ENCODE results near the gene POLE3. TPM values are rescaled to one million over a fixed set of nuclear protein-coding genes. Genes with fewer than 3 reads are reported as not detected.
"Not testable (repeated sequence)": the region's sequence is repeated elsewhere in the genome, so short reads cannot be mapped to it uniquely, and the experiment has no call there.

POLE3 gene
- polyA plus RNA-seq, 3 donors from 2014 or later: 132 to 204 (median 177) TPM

DNA sequence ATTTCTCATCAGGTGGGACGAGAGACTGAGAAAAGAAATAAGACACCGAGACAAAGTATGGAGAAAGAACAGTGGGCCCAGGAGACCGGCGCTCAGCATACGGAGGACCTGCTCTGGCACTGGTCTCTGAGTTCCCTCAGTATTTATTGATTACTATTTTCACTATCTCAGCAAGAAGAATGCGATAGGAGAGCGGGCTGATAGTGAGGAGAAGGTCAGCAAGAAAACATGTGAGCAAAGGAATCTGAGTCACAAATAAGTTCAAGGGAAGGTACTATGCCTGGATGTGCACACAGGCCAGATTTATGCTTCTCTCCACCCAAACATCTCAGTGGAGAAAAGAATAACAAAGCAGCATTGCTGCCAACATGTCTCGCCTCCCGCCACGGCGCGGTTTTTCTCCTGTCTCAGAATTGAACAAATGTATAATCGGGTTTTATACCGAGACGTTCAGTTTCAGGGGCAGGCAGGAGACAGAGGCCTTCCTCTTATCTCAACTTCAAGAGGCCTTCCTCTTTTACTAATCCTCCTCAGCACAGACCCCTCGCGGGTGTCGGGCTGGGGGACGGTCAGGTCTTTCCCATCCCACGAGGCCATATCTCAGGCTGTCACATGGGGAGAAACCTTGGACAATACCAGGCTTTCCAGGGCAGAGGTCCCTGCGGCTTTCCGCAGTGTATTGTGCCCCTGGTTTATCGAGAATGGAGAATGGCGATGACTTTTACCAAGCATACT is 31.2 kb downstream of the POLE3 start:
- Mint-ChIP-seq H3K27ac (peak overlapping the region in 4 of 6 donors; percentile 21 to 71 (median 46)), H3K4me1 (peaks cover 15 to 16% of the 10 kb centered on the region in 2 donors)
- DNase-seq; H3K9me3 Mint-ChIP-seq; H3K27me3 Mint-ChIP-seq (ENCODE audit: low read depth in 3 of 3); H3K4me3 Mint-ChIP-seq; H3K36me3 Mint-ChIP-seq: not testable (repeated sequence)

DNA sequence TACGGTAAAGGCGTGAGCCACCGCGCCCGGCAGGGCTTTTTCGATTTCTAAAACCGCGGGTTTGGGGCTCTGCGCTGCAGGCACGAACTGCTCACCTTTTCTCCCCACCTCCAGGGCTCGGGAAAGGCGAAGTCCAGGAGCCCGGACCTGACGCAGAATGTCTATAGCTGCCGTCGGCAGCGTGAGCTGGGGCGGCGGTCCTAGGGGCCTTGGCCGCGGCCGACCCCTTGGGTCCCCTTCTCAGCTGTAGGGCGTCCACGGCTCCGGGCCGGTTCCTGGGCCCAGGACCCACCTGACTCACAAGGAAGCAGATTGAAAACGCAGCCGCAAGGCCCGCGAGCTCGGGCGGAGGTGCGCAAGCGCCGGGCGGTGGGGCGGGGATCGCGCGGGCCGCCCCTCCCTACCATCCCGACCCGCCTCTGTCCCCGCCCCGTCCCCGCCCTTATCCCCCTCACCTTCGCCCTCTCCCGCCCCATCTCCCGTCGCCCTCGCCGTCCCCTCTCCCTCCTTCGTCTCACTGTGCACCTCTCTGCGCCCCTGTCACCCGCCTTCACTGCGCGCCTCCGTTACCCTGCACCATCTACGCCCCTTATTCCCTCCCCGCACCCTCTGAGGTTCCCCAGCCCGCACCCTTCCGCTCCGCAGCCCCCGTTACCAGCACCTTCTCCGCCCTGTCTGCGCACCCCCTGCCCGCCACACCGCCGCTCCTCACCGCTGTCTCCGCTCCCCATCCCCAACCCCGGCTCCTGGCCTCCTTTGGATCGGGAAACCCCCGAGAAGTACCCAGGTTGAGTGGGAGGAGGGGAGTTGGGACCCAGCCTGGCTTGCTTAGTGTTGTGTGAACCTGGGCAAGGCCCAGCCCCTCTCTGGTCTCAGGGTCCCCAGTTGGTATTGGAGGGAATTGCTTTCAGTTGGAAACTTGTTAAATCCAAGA is 33.6 kb downstream of the POLE3 start, which contains the start of gene HDHD3:
TSS of gene HDHD3 (minus strand) at position 353 of the 934 bp plus-strand sequence. CDS start 2,632 bp downstream, outside the sequence.
- Mint-ChIP-seq H3K36me3 (peaks cover 0 to 5% (median 0%) of the 10 kb centered on the region in 3 donors), H3K27ac (peak within 1 kb of the TSS; percentile 51 to 81 (median 75))

DNA sequence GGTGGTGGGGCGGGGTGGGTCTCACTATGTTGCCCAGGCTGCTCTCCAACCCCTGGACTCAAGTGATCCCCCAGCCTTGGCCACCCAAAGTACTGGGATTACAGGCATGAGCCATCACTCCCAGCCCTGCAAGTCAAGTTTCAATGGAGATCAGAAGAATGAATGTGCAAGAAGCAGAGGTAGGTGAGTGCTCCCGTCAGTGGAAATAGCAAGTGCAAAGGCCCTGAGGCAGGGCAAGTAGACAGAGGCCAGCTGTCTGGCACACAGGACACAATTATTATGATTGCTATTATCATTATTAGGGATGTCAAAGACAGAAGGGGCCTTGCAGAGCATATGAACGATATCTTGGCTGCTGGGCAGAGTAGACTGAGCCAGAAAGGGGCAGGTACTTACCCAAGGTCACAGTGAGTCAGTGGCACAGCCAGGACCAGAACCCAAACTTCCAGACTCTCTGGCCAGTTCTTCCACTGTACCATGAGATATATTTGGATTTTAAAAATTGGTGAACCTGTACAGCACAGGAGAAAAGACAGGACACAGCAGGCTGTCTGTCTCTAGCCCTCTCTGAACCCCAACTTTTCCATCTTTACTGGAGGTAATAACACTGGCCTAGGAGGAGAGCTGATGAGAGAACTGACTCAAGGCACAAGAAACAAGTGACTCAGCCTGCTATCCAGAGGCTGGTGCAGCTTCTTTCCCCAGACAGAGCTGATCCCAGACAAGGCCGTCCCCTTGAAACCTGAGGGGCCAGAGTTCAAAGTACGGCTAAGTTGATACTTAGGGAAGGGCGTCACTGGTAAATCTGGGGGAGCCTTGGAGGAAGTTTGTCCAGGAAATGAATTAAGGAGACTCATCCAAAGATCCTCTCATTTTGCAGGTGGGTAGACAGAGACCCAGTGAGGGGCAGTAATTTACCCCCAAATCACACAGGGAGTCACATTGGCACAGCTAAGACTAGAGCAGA is 35.1 kb downstream of the POLE3 start:
- Mint-ChIP-seq H3K4me1 (peaks cover 15 to 17% of the 10 kb centered on the region in 2 donors), H3K4me3 (peak overlapping the region; percentile 81 to 88 (median 83)), H3K9me3 (no peaks in the 10 kb centered on the region), H3K27ac (peak overlapping the region; percentile 32 to 81 (median 70)), H3K27me3 (ENCODE audit: low read depth in 3 of 3) (peaks cover 0 to 4% (median 2%) of the 10 kb centered on the region in 3 donors), H3K36me3 (peaks cover 0 to 5% (median 0%) of the 10 kb centered on the region in 3 donors)
- DNase-seq: no peak

More for the DNA sequence above, 33.6 kb downstream of the POLE3 start, which contains the start of gene HDHD3:
- H3K9me3 Mint-ChIP-seq: no peaks in the 10 kb centered on the region
- H3K4me3 Mint-ChIP-seq: peak within 1 kb of the TSS; percentile 82 to 88 (median 84)
- peaks cover 0 to 4% (median 2%) of the 10 kb centered on the region in 3 donors for H3K27me3 Mint-ChIP-seq (ENCODE audit: low read depth in 3 of 3)
- H3K4me1 Mint-ChIP-seq: peaks cover 15 to 17% of the 10 kb centered on the region in 2 donors
- peak; percentile 69 to 80 (median 76) for DNase-seq

DNA sequence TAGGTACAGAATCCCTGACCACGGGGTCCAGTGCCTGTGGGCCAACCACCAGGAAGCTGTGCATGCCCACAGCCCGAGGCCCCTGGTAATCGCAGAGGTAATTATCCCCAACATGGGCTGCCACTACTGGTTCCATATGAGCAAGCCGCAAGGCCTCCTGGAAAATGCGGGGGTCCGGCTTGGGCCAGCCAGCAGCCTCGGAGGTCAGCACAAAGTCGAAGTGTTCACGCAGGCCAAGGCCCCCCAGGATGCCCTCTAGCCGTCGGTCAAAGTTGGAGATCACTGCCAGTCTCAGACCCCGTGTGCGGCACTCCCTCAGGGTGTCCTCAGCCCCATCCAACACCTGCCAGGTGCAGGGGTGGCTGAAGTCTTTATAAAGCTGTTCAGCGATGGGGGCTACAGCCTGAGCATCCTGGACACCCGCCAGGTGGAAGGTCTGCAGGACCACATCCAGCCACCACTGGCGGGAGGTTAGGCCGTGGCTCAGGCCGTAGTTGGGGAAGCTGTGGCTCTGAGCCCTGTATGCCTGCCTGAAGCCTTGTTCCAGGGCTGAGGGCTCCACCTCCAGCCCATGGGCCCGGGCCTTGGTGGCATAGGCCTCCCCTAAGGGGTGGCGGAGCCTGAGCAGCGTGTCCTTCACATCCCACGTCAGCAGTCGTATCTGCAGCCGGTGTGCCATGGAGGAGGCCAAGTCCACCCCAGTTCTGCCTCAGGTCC is 36.6 kb downstream of the POLE3 start:
- Mint-ChIP-seq H3K4me3 (no peak overlapping the region), H3K27me3 (ENCODE audit: low read depth in 3 of 3) (peaks cover 0 to 4% (median 2%) of the 10 kb centered on the region in 3 donors), H3K36me3 (peaks cover 0 to 5% (median 3%) of the 10 kb centered on the region in 3 donors), H3K9me3 (no peaks in the 10 kb centered on the region), H3K27ac (no peak overlapping the region), H3K4me1 (peaks cover 15 to 17% of the 10 kb centered on the region in 2 donors)
- no peak for DNase-seq

DNA sequence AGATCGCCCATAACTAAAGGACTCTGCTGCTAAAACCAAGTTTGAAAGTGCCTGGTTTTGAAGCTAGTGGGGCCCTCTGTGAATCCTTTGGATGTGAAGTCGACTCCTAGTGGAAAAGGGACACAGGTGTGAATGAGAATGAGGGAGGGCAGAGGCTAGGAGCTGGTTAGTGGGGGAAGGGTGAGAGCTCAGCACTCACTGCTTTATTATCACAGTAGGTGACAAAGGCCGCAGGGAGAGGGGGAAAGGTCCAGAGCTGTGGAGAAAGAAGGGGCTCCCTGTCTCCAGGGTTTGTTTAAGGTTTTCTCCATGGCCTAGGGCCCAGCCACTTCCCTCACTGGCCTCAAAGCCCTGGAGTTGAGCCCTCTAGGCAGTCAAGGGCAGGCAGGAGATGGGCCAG is 37.2 kb downstream of the POLE3 start:
- DNase-seq: no peak
- H3K27me3 Mint-ChIP-seq (ENCODE audit: low read depth in 3 of 3): peaks cover 0 to 4% (median 2%) of the 10 kb centered on the region in 3 donors
- no peak overlapping the region for H3K4me3 Mint-ChIP-seq
- H3K36me3 Mint-ChIP-seq: peaks cover 0 to 6% (median 5%) of the 10 kb centered on the region in 3 donors
- peak overlapping the region in 1 of 6 donors; percentile 69 for H3K27ac Mint-ChIP-seq
- peaks cover 15 to 17% of the 10 kb centered on the region in 2 donors for H3K4me1 Mint-ChIP-seq
- H3K9me3 Mint-ChIP-seq: no peaks in the 10 kb centered on the region

DNA sequence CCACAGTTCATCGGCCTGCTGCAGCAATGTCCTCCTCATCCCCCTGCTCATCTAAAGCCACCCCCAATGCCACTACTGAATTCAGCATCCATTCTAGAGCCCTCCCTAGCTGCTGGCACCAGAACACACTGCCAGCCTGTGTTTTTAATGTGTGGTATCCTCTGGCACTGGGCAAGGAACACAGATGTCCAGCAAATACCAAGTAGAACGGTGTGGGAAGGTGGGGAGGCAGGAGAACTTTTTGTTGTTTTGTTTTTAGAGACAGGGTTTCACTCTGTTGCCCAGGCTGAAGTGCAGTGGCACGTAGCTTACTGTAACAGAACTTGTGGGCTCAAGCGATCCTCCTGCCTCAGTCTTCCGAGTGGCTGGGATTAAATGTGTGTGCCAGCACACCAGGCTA is 38.4 kb downstream of the POLE3 start:
- Mint-ChIP-seq H3K27ac (peak overlapping the region in 1 of 6 donors; percentile 31), H3K4me1 (peaks cover 15 to 17% of the 10 kb centered on the region in 2 donors), H3K27me3 (ENCODE audit: low read depth in 3 of 3) (peaks cover 0 to 4% (median 0%) of the 10 kb centered on the region in 3 donors), H3K9me3 (no peaks in the 10 kb centered on the region), H3K4me3 (no peak overlapping the region), H3K36me3 (peaks cover 0 to 6% (median 5%) of the 10 kb centered on the region in 3 donors)
- DNase-seq: no peak

DNA sequence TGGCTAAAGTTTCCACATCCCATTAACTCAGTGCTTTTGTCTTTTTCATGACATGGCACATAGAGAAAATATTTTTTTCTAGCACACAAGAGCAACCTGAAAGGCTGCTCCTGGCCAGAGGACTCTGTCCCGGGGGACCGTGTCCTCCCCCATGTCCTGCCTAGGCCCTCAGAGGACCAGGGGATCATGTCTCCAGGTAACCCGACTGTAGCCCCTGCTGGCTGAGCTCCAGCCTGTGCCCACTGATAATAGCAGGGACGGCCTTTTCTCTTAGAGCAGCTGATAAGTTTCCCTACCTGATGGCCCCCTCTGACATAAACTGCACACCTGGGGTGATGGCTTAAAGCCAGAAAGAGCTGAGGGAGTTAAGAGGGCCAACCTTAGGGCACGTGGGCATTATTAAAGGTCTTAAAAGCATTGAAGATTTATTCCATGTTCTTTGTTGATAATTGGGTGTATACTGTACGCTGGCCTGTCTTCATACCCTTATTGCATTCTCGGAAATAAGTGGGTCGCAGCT is 39.6 kb downstream of the POLE3 start:
- H3K4me3 Mint-ChIP-seq: no peak overlapping the region
- H3K9me3 Mint-ChIP-seq: no peaks in the 10 kb centered on the region
- peaks cover 0 to 6% (median 5%) of the 10 kb centered on the region in 3 donors for H3K36me3 Mint-ChIP-seq
- no peak overlapping the region for H3K27ac Mint-ChIP-seq
- peaks cover 0 to 4% (median 0%) of the 10 kb centered on the region in 3 donors for H3K27me3 Mint-ChIP-seq (ENCODE audit: low read depth in 3 of 3)
- DNase-seq: no peak
- H3K4me1 Mint-ChIP-seq: peaks cover 13 to 16% of the 10 kb centered on the region in 2 donors

DNA sequence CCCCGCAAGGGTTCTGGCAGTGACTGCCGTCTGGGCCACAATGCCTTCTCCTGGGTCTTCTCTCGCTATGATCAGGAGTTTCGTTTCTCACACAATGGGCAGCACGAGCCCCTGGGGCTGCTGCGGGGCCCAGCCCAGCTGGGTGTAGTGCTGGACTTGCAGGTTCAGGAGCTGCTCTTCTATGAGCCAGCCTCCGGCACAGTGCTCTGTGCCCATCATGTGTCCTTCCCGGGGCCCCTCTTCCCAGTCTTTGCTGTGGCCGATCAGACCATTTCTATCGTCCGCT is 40.7 kb downstream of the POLE3 start:
- no peaks in the 10 kb centered on the region for H3K9me3 Mint-ChIP-seq
- H3K27me3 Mint-ChIP-seq (ENCODE audit: low read depth in 3 of 3): no peaks in the 10 kb centered on the region
- peaks cover 3 to 6% of the 10 kb centered on the region in 2 donors for H3K4me1 Mint-ChIP-seq
- peaks cover 0 to 6% (median 5%) of the 10 kb centered on the region in 3 donors for H3K36me3 Mint-ChIP-seq
- H3K4me3 Mint-ChIP-seq: no peak overlapping the region
- H3K27ac Mint-ChIP-seq: no peak overlapping the region
- no peak for DNase-seq

DNA sequence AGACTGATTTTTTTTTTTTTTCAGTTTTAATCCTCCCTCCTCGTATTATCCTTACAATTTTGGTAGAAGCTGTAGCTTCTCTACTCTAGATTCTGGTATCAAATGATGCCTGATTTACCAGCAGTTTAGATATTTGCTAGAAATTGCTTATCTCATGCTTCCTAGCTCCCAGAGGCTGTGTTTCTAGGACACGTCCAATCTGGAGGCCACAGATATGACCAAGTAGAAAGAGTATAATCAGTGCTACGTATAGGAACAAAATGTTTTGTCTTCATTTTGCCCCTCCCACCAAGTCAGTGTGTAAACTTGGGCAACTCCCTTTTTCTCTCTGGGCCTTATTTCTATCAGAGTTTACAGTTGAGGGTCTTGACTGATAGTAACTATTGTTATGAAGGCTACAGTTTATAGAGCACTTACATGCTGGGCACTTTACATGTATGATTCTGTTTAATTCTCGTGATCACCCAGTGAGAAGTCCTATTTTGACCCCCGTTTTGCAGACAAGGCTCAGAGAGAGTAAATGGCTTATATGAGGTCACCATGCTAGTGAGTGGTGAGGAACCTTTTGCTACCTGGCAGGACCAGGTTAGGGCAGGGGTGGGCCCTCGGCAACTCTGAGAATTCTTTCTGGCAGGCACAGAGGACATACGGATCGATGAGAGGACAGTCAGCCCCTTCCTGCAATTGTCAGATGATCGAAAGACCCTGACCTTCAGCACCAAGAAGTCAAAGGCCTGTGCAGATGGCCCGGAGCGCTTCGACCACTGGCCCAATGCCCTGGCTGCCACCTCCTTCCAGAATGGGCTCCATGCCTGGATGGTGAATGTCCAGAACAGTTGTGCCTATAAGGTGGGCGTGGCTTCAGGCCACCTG is 41.3 kb downstream of the POLE3 start:
- DNase-seq: no peak
- no peak overlapping the region for H3K27ac Mint-ChIP-seq
- no peaks in the 10 kb centered on the region for H3K27me3 Mint-ChIP-seq (ENCODE audit: low read depth in 3 of 3)
- no peaks in the 10 kb centered on the region for H3K4me1 Mint-ChIP-seq
- no peaks in the 10 kb centered on the region for H3K9me3 Mint-ChIP-seq
- peaks cover 0 to 9% (median under 1%) of the 10 kb centered on the region in 3 donors for H3K36me3 Mint-ChIP-seq
- no peak overlapping the region for H3K4me3 Mint-ChIP-seq

DNA sequence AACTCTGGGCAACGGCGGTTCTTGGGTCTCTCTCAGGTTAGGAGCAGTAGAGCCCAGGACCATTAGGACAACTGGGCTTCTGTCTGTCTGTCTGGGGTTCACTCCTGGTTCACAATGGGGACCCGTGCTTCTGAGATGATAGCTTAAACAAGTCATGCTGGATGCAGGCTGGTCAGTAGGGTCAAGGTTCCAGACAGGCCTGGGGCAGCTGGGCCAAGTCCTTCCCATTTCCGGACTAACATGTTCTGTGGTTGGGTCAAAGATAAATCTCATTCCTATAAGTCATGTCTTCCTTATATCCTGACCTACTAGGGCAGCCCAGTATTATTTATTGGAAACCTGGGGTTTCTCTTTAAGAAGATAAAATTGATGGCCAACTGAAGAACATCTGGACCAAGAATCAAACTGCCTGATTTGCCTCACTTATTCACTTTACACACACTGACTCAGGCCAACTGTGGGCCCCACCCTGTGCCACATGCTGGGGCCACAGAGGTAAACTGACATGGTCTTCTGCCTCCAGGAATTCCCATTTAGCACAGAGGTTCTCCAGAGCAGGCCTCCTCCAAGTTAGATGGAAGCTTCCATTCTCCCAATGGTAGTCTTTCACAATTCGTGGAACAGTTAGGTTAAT is 42.0 kb downstream of the POLE3 start:
- peak overlapping the region in 1 of 6 donors; percentile 81 for H3K27ac Mint-ChIP-seq
- H3K27me3 Mint-ChIP-seq (ENCODE audit: low read depth in 3 of 3): no peaks in the 10 kb centered on the region
- peaks cover 0 to 11% (median 0%) of the 10 kb centered on the region in 3 donors for H3K36me3 Mint-ChIP-seq
- H3K4me1 Mint-ChIP-seq: no peaks in the 10 kb centered on the region
- no peak overlapping the region for H3K4me3 Mint-ChIP-seq
- no peaks in the 10 kb centered on the region for H3K9me3 Mint-ChIP-seq
- no peak for DNase-seq

DNA sequence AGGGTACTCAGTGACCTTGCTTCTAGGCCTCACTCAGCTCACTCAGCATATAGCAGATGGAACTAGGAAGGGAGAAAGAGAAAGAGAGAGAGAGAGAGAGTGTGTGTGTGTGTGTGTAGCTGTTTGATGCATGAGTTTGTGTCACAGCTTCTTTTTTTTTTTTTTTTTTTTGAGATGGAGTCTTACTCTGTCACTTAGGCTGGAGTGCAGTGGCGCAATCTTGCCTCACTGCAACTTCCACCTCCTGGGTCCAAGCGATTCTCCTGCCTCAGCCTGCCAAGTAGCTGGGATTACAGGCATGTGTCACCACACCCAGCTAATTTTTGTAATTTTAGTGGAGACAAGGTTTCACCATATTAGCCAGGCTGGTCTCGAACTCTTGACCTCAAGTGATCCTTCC is 44.8 kb downstream of the POLE3 start:
- H3K36me3 Mint-ChIP-seq: peaks cover 0 to 18% (median 0%) of the 10 kb centered on the region in 3 donors
- H3K4me1 Mint-ChIP-seq; H3K4me3 Mint-ChIP-seq; H3K27me3 Mint-ChIP-seq (ENCODE audit: low read depth in 3 of 3); DNase-seq; H3K27ac Mint-ChIP-seq; H3K9me3 Mint-ChIP-seq: not testable (repeated sequence)
